ENCODE measurements around the gene PLS3. TPM values are rescaled to one million over a fixed set of nuclear protein-coding genes. Genes with fewer than 3 reads are reported as not detected.

The PLS3 gene
- polyA plus RNA-seq, 1 donor from 2014 or later: 3.8 TPM

DNA sequence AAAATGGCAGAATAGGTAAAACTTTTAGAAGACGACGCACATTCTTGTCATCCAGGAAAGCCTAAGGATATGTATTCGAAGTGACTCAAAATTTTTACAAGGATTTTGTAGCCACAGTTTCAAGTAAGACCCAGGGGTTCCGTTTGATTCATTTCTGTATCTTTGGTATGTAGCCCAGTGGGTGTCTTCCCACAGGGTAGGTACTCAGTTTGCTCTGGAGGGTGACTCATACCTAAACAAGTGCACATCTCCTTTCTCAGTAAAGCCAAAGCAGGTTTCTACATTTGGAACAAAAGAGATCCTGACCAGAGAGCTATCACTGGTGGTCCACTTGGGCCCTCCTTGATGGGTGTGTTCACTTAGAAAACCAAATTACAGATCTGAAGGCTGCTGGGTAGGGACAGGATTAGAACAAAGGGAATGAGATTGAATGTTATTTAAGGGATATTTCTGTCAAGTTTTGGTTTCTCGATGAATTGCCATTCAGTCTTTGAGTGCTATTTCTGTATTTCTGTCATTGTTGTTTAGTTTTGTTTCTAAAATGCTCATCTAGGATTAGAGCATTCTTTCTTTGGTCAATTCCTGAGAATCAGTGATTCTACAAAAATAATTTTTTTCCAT, 56.1 kb downstream of the PLS3 start:
- no peaks in the 10 kb centered on the region for H3K36me3 ChIP-seq (ENCODE audit: insufficient read depth, low read length)
- H3K27ac ChIP-seq (ENCODE audit: low read length): no peak overlapping the region
- H3K9me3 ChIP-seq (ENCODE audit: low read length): no peaks in the 10 kb centered on the region
- no peak overlapping the region for H3K9ac ChIP-seq (ENCODE audit: low read length)
- H2AFZ ChIP-seq (ENCODE audit: low read depth, low read length): no peak overlapping the region
- H3K4me3 ChIP-seq (ENCODE audit: low read length): no peak overlapping the region
- no peaks in the 10 kb centered on the region for H3K79me2 ChIP-seq (replicated peaks; ENCODE audit: insufficient read depth, low read length)
- no peaks in the 10 kb centered on the region for H3F3A ChIP-seq (ENCODE audit: insufficient read depth, low read length, poor library complexity, severe bottlenecking)
- no peaks in the 10 kb centered on the region for H3K9me2 ChIP-seq (ENCODE audit: insufficient read depth, low read length)
- no peaks in the 10 kb centered on the region for H3K27me3 ChIP-seq (ENCODE audit: insufficient read depth, low read depth, low read length)
- H4K20me1 ChIP-seq (ENCODE audit: insufficient read depth): no peaks in the 10 kb centered on the region
- TF ChIP-seq MXI1 (conservative IDR thresholded peaks at IDR 0.05; ENCODE audit: poor library complexity, severe bottlenecking): no peak
- TF ChIP-seq POLR2AphosphoS5 (IDR thresholded peaks at IDR 0.05): no peak
- no peak for TF ChIP-seq CTCF (IDR thresholded peaks at IDR 0.05; ENCODE audit: poor library complexity, severe bottlenecking)
- TF ChIP-seq TAF1 (IDR thresholded peaks at IDR 0.05; ENCODE audit: low read depth): no peak
- TF ChIP-seq EP300 (conservative IDR thresholded peaks at IDR 0.05; ENCODE audit: poor library complexity, severe bottlenecking): no peak
- no peak for TF ChIP-seq SMC3 (conservative IDR thresholded peaks at IDR 0.05; ENCODE audit: poor library complexity)
- no peak for TF ChIP-seq EZH2 (IDR thresholded peaks at IDR 0.05; ENCODE audit: borderline replicate concordance, insufficient read depth, low read length, poor library complexity, severe bottlenecking)
- TF ChIP-seq, protein P1, sequence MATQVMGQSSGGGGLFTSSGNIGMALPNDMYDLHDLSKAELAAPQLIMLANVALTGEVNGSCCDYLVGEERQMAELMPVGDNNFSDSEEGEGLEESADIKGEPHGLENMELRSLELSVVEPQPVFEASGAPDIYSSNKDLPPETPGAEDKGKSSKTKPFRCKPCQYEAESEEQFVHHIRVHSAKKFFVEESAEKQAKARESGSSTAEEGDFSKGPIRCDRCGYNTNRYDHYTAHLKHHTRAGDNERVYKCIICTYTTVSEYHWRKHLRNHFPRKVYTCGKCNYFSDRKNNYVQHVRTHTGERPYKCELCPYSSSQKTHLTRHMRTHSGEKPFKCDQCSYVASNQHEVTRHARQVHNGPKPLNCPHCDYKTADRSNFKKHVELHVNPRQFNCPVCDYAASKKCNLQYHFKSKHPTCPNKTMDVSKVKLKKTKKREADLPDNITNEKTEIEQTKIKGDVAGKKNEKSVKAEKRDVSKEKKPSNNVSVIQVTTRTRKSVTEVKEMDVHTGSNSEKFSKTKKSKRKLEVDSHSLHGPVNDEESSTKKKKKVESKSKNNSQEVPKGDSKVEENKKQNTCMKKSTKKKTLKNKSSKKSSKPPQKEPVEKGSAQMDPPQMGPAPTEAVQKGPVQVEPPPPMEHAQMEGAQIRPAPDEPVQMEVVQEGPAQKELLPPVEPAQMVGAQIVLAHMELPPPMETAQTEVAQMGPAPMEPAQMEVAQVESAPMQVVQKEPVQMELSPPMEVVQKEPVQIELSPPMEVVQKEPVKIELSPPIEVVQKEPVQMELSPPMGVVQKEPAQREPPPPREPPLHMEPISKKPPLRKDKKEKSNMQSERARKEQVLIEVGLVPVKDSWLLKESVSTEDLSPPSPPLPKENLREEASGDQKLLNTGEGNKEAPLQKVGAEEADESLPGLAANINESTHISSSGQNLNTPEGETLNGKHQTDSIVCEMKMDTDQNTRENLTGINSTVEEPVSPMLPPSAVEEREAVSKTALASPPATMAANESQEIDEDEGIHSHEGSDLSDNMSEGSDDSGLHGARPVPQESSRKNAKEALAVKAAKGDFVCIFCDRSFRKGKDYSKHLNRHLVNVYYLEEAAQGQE (IDR thresholded peaks at IDR 0.05; ENCODE audit: borderline replicate concordance): no peak
- no peak for TF ChIP-seq RAD21 (conservative IDR thresholded peaks at IDR 0.05)
- H3K4me2 ChIP-seq (ENCODE audit: low read length): no peak overlapping the region

DNA sequence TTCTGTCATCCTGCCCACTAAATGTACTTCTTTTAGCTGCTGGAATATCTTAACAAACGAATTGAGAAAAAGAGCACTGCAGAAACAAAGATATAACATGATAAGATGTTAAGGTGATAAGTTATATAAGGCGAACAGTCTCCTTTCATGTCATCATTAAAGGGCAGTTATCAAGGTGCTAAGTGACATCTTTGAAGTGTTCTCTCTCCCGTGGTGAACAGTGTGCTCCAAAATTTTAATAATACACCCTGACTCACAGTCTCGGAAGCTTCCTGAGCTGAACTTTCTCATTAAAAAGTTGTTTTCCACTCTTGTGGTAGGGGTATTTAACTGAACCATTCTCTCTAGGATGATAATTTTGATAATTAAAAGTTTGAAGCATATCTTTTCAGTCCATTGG, 61.6 kb downstream of the PLS3 start:
- no peak overlapping the region for H3K4me3 ChIP-seq (ENCODE audit: low read length)
- no peak overlapping the region for H2AFZ ChIP-seq (ENCODE audit: low read depth, low read length)
- H4K20me1 ChIP-seq (ENCODE audit: insufficient read depth): no peaks in the 10 kb centered on the region
- TF ChIP-seq RAD21 (conservative IDR thresholded peaks at IDR 0.05) (no peak), CTCF (IDR thresholded peaks at IDR 0.05; ENCODE audit: poor library complexity, severe bottlenecking) (no peak), EP300 (conservative IDR thresholded peaks at IDR 0.05; ENCODE audit: poor library complexity, severe bottlenecking) (no peak), TAF1 (IDR thresholded peaks at IDR 0.05; ENCODE audit: low read depth) (no peak), SMC3 (conservative IDR thresholded peaks at IDR 0.05; ENCODE audit: poor library complexity) (no peak), MXI1 (conservative IDR thresholded peaks at IDR 0.05; ENCODE audit: poor library complexity, severe bottlenecking) (no peak), POLR2AphosphoS5 (IDR thresholded peaks at IDR 0.05) (no peak), EZH2 (IDR thresholded peaks at IDR 0.05; ENCODE audit: borderline replicate concordance, insufficient read depth, low read length, poor library complexity, severe bottlenecking) (no peak)
- TF ChIP-seq, protein P1 (IDR thresholded peaks at IDR 0.05; ENCODE audit: borderline replicate concordance): no peak
- no peaks in the 10 kb centered on the region for H3K36me3 ChIP-seq (ENCODE audit: insufficient read depth, low read length)
- no peak overlapping the region for H3K4me2 ChIP-seq (ENCODE audit: low read length)
- no peak overlapping the region for H3K9ac ChIP-seq (ENCODE audit: low read length)
- no peaks in the 10 kb centered on the region for H3K9me3 ChIP-seq (ENCODE audit: low read length)
- no peaks in the 10 kb centered on the region for H3K9me2 ChIP-seq (ENCODE audit: insufficient read depth, low read length)
- no peak overlapping the region for H3K27ac ChIP-seq (ENCODE audit: low read length)
- H3K27me3 ChIP-seq (ENCODE audit: insufficient read depth, low read depth, low read length): no peaks in the 10 kb centered on the region
- H3F3A ChIP-seq (ENCODE audit: insufficient read depth, low read length, poor library complexity, severe bottlenecking): no peaks in the 10 kb centered on the region
- H3K79me2 ChIP-seq (replicated peaks; ENCODE audit: insufficient read depth, low read length): no peaks in the 10 kb centered on the region
